HG03469 (cell line): ENCODE measurements around the gene NSF.
"Not testable (repeated sequence)": the region's sequence is repeated elsewhere in the genome, so short reads cannot be mapped to it uniquely, and the experiment has no call there.

ENCODE experiments used
- ATAC-seq: cut with Tn5 transposase; IDR thresholded peaks from one replicate; pipeline ENCODE4 v1.9.1; 2021; ENCODE audit warnings: mild to moderate bottlenecking, moderate library complexity, moderate number of reproducible peaks; ENCODE audit not compliant: unreplicated experiment

The NSF gene

GRCh38 chr17:46773221-46773605 lies 182.7 kb downstream of the NSF start:
- no peak for ATAC-seq

- no peak for ATAC-seq
Observed at GRCh38 chr17:46773676-46774075, 183.2 kb downstream of the NSF start.

GRCh38 chr17:46774108-46774737 lies 183.8 kb downstream of the NSF start:
- no peak for ATAC-seq

- no peak for ATAC-seq
Observed at GRCh38 chr17:46776298-46777005, 186.0 kb downstream of the NSF start.

- ATAC-seq: no peak
Observed at GRCh38 chr17:46777943-46778915, 187.8 kb downstream of the NSF start.

GRCh38 chr17:46780003-46780373 lies 189.5 kb downstream of the NSF start:
- no peak for ATAC-seq

GRCh38 chr17:46782250-46782953 lies 191.9 kb downstream of the NSF start:
- ATAC-seq: no peak

GRCh38 chr17:46783031-46783593 lies 192.6 kb downstream of the NSF start:
- ATAC-seq: no peak

GRCh38 chr17:46785696-46786095 lies 195.2 kb downstream of the NSF start:
- no peak for ATAC-seq

GRCh38 chr17:46787478-46787877 lies 197.0 kb downstream of the NSF start:
- no peak for ATAC-seq

GRCh38 chr17:46788300-46788699 lies 197.8 kb downstream of the NSF start:
- ATAC-seq: no peak

- ATAC-seq: no peak
Observed at GRCh38 chr17:46788796-46789195, 198.3 kb downstream of the NSF start.

- no peak for ATAC-seq
Observed at GRCh38 chr17:46789610-46790009, 199.1 kb downstream of the NSF start.

GRCh38 chr17:46790216-46790615 lies 199.7 kb downstream of the NSF start:
- ATAC-seq: no peak

GRCh38 chr17:46791531-46791930 lies 201.1 kb downstream of the NSF start:
- ATAC-seq: no peak

GRCh38 chr17:46792071-46792470 lies 201.6 kb downstream of the NSF start:
- no peak for ATAC-seq

- ATAC-seq: not testable (repeated sequence)
Observed at GRCh38 chr17:46793023-46793422, 202.6 kb downstream of the NSF start.

- ATAC-seq: no peak
Observed at GRCh38 chr17:46793541-46793940, 203.1 kb downstream of the NSF start.

GRCh38 chr17:46794318-46794717 lies 203.8 kb downstream of the NSF start:
- no peak for ATAC-seq

GRCh38 chr17:46795379-46795952 lies 205.0 kb downstream of the NSF start:
- ATAC-seq: no peak
